ENCODE results near the gene ACP6. TPM values are rescaled to one million over a fixed set of nuclear protein-coding genes. Genes with fewer than 3 reads are reported as not detected.

ACP6 gene
- total and polyA plus RNA-seq, 10 of the 15 experiments (the other 5 are each of a cell fraction or from before 2014, with no cell fraction given) = 3.1 to 19.7 (median 9.4) TPM

GRCh38 chr1:147622731-147623130, 47.6 kb downstream of the ACP6 start (continued):
- TF ChIP-seq PKNOX1 (IDR thresholded peaks at IDR 0.05) (no peak), TARDBP (IDR thresholded peaks at IDR 0.05; ENCODE audit: borderline replicate concordance) (no peak), USF1 (IDR thresholded peaks at IDR 0.05; ENCODE audit: borderline replicate concordance, extremely low read length, insufficient read depth, low read depth, low read length) (no peak), ETV6 (conservative IDR thresholded peaks at IDR 0.05 in 1 of 2, IDR thresholded peaks at IDR 0.05 in 1 of 2; ENCODE audit: borderline replicate concordance in 1 of 2, low read depth in 1 of 2) (no peak), YY1 (IDR thresholded peaks at IDR 0.05; ENCODE audit: low read depth, low read length) (no peak), TAF1 (IDR thresholded peaks at IDR 0.05; ENCODE audit: borderline replicate concordance, low read depth, low read length) (no peak), POLR2A (IDR thresholded peaks at IDR 0.05; ENCODE audit: low read depth, low read length) (no peak), TCF7 (IDR thresholded peaks at IDR 0.05; ENCODE audit: borderline replicate concordance) (no peak)

- TF ChIP-seq ZBTB11 (CRISPR knock-in tag; IDR thresholded peaks at IDR 0.05) = no peak
- Histone ChIP-seq H3K9ac (ENCODE audit: control insufficient read depth, insufficient read depth, low read length) (no peak overlapping the region), H3K36me3 (ENCODE audit: control insufficient read depth in 2 of 2, insufficient read depth in 2 of 2, low read length in 1 of 2) (peaks cover 6 to 17% of the 10 kb centered on the region in 2 experiments), H3K4me3 (no peak overlapping the region), H2AFZ (ENCODE audit: control insufficient read depth, low read depth, low read length) (no peak overlapping the region), H3K27me3 (replicated peaks in 1 of 2; ENCODE audit: control insufficient read depth in 2 of 2, insufficient read depth in 2 of 2, low read length in 1 of 2) (no peaks in the 10 kb centered on the region), H3K27ac (ENCODE audit: control insufficient read depth, insufficient read depth) (no peak overlapping the region), H3K4me2 (ENCODE audit: control insufficient read depth, insufficient read depth) (no peak overlapping the region), H4K20me1 (ENCODE audit: control insufficient read depth, insufficient read depth) (no peaks in the 10 kb centered on the region), H3K9me3 (replicated peaks; ENCODE audit: control insufficient read depth, insufficient read depth, low read length) (no peaks in the 10 kb centered on the region), H3K4me1 (ENCODE audit: control insufficient read depth, insufficient read depth, low read length) (peaks cover 1% of the 10 kb centered on the region; the same call in 1 of the 2 replicates), H3K79me2 (ENCODE audit: control insufficient read depth, insufficient read depth, low read length) (no peaks in the 10 kb centered on the region)
- WGBS (ENCODE audit: insufficient coverage, insufficient replicate concordance, low lambda C conversion rate, missing lambda C conversion rate) = 92% methylated on average over 12 of the region's 12 CpGs
- no peak for ATAC-seq
- ChIA-PET SMC1A (ENCODE audit: uncharacterized antibody, unreplicated experiment) (no interaction called here), POLR2A (no interaction called here), CTCF (no interaction called here), RAD21 (ENCODE audit: unreplicated experiment) (no interaction called here)
- DNase-seq (ENCODE audit: low read depth, low spot score) = no peak
- BruUV-seq (replicated peaks) = no TSS peak
- intact Hi-C loops (cut with micrococcal nuclease; ENCODE audit: unreplicated experiment) = no loop called here
- in situ Hi-C loops (cut with MboI) = no loop called here
- no peak for FAIRE-seq
Observed at GRCh38 chr1:147620543-147620942, 49.8 kb downstream of the ACP6 start.
